Hematopoietic multipotent progenitor cell treated with erythropoietin and hydrocortisone succinate and interleukin-3 and kit ligand, for 17 days (in vitro differentiated cells): Measurements from ENCODE around the gene SLC35G6.

Experiments
- DNase-seq: peaks from one replicate; pipeline ENCODE4 v3.0.0-alpha.2; 2015; ENCODE audit warnings: low spot score

Gene SLC35G6

GRCh38 chr17:7502171-7502847 is 21.1 kb downstream of the SLC35G6 start:
- no peak for DNase-seq

GRCh38 chr17:7502987-7503386 is 21.7 kb downstream of the SLC35G6 start:
- no peak for DNase-seq

GRCh38 chr17:7503521-7503920 is 22.3 kb downstream of the SLC35G6 start:
- no peak for DNase-seq

- DNase-seq, result no peak
Observed at GRCh38 chr17:7508145-7508544, 26.9 kb downstream of the SLC35G6 start.

- no peak for DNase-seq
Observed at GRCh38 chr17:7508846-7509245, 27.6 kb downstream of the SLC35G6 start.

- no peak for DNase-seq
Observed at GRCh38 chr17:7509937-7510336, 28.7 kb downstream of the SLC35G6 start.

GRCh38 chr17:7511108-7511507 is 29.9 kb downstream of the SLC35G6 start:
- DNase-seq, result no peak

- no peak for DNase-seq
Observed at GRCh38 chr17:7512105-7512504, 30.9 kb downstream of the SLC35G6 start.

GRCh38 chr17:7512824-7513540 is 31.7 kb downstream of the SLC35G6 start:
- no peak for DNase-seq

- no peak for DNase-seq
Observed at GRCh38 chr17:7513850-7514419, 32.7 kb downstream of the SLC35G6 start.

GRCh38 chr17:7515911-7516610 is 34.8 kb downstream of the SLC35G6 start:
- no peak for DNase-seq

GRCh38 chr17:7523033-7523432 is 41.8 kb downstream of the SLC35G6 start:
- peak; percentile 56 for DNase-seq

GRCh38 chr17:7528842-7529241 is 47.6 kb downstream of the SLC35G6 start:
- no peak for DNase-seq

GRCh38 chr17:7530023-7530900 is 49.0 kb downstream of the SLC35G6 start:
- DNase-seq, result no peak
